Skeletal muscle satellite cell (primary cell): ENCODE results near the gene PAK1.

Experiments
- H3K27me3 ChIP-seq: 2 replicates; pipeline ENCODE4 v1.7.0; 2013; ENCODE audit warnings: low read length; ENCODE audit not compliant: control insufficient read depth, insufficient read depth
- H3K36me3 ChIP-seq: 2 replicates; pipeline ENCODE4 v1.7.0; 2013; ENCODE audit warnings: mild to moderate bottlenecking, control low read depth, low read length; ENCODE audit not compliant: insufficient read depth
- H3K4me1 ChIP-seq: 2 replicates; pipeline ENCODE4 v1.7.0; 2013; ENCODE audit warnings: low read length; ENCODE audit not compliant: control insufficient read depth, insufficient read depth
- H3K4me2 ChIP-seq: 2 replicates; pipeline ENCODE4 v1.7.0; 2013; ENCODE audit warnings: mild to moderate bottlenecking, low read length
- H3K4me3 ChIP-seq: 2 replicates; pipeline ENCODE4 v1.7.0; 2013; ENCODE audit warnings: low read length
- H3K9ac ChIP-seq: 2 replicates; pipeline ENCODE4 v1.7.0; 2013; ENCODE audit warnings: mild to moderate bottlenecking, low read depth, low read length, moderate library complexity
- H3K9me3 ChIP-seq: replicated peaks from 2 replicates; pipeline ENCODE4 v1.7.0; 2013; ENCODE audit warnings: mild to moderate bottlenecking, control low read depth, low read length

The PAK1 gene

DNA sequence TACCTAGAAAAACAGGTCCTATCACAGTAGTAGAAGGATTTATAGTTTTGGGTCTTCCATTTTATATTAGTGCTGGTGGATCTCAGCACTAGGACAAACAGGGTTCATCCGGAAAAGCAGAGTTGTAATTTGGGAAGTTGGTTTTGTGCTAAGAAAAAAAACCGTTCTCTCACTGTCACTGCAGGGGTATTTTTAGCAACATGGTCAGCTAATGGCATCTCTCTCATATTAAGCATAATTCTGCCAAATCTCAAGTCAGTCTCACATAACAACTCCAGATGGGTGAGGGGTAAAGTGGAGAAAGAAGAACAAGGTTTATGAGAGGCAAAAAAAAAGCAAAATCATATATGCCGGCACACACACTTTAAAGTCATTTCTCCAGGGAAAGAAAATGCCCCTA lies 120.8 kb downstream of the PAK1 start:
- Histone ChIP-seq H3K9ac (peak overlapping the region; percentile 16), H3K4me2 (no peak overlapping the region), H3K27me3 (no peaks in the 10 kb centered on the region), H3K9me3 (no peaks in the 10 kb centered on the region), H3K4me1 (peaks cover 17% of the 10 kb centered on the region), H3K4me3 (no peak overlapping the region), H3K36me3 (peaks cover 8% of the 10 kb centered on the region)

DNA sequence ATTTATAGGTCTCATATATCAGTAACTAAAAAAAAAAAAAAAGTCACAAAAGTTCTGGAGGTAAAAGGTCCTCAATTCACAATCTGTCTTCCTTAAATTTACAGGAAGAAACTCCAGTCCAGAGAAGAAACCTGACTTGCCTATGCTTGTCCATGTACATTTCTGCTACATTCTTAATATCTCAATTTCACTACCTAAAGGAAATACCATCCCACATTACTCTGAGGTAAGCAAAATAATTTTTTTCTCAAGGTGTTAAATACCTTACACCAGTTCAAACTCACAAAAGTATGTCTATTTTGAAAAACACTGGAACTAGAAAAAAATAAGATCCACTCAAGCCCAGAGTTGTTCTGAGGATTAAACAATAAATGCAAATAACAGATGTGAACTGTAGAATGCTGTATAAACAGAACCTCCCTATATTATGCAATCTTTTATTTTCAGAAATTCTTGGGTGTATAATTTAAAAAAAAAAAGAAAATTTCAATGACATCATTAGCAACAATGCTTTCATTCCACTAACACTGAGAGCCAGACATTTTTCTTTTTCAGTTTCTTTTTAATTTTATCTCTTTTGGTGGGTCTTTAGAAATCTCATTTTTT lies 122.5 kb downstream of the PAK1 start:
- Histone ChIP-seq H3K9me3 (no peaks in the 10 kb centered on the region), H3K9ac (no peak overlapping the region), H3K4me2 (peak overlapping the region; percentile 9), H3K27me3 (no peaks in the 10 kb centered on the region), H3K4me1 (peaks cover 26% of the 10 kb centered on the region), H3K36me3 (peaks cover 3% of the 10 kb centered on the region), H3K4me3 (no peak overlapping the region)

DNA sequence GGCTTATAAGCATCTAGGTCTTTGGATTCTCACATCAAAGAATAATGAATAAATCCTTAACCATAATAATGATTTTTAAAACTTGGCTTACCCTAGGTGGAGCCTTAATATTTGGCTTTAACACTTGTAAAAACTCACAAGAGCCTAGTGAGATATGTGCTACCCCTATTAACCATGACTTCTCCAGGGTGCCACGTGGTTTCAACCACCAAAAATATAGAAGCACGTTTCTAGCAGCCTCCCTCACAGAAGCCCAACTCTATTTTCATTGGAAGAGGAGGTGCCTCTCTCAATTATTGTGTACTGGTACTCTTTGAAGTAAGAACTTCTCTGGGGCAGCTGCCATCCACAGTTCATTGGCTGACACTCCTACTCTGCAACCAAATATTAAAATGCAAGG lies 125.9 kb downstream of the PAK1 start:
- H3K4me1 ChIP-seq, result peaks cover 38% of the 10 kb centered on the region
- no peak overlapping the region for H3K4me3 ChIP-seq
- no peak overlapping the region for H3K9ac ChIP-seq
- H3K4me2 ChIP-seq, result no peak overlapping the region
- peaks cover 3% of the 10 kb centered on the region for H3K36me3 ChIP-seq
- no peaks in the 10 kb centered on the region for H3K9me3 ChIP-seq
- H3K27me3 ChIP-seq, result no peaks in the 10 kb centered on the region

DNA sequence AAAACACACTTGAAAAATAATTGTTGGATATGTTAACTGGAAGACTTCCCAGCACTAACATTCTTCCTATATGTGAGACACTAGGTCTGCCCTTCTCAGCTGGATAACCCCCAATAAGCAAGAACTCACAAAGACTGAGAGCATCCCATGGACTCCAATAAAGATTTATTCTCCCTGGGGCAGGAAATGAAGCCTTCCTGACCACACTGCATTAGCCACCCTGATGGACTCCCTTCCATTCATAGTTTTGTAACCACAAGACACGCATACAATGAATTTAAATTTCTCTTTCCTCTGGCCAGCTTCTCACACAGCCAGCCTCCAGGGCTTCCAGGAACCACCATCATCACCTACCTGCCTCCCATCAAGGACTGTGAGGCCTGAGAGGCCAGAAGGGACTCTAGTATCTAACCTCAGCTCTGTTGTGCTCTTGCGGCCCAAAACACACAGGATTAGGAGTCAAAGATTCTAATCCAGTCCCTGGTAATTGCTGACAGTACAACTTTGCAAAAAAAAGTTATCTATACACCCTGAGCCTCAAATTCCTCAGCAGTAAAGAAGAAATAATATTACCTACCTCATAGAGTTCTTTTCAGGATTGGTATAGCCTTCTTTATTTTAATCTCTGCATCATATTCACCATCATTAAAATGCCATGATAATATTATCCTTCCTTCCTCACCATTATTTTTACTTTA lies 126.8 kb downstream of the PAK1 start:
- H3K4me2 ChIP-seq, result no peak overlapping the region
- no peaks in the 10 kb centered on the region for H3K9me3 ChIP-seq
- H3K9ac ChIP-seq, result peak overlapping the region; percentile 35
- H3K27me3 ChIP-seq, result no peaks in the 10 kb centered on the region
- peaks cover 38% of the 10 kb centered on the region for H3K4me1 ChIP-seq
- no peak overlapping the region for H3K4me3 ChIP-seq
- peaks cover 3% of the 10 kb centered on the region for H3K36me3 ChIP-seq

DNA sequence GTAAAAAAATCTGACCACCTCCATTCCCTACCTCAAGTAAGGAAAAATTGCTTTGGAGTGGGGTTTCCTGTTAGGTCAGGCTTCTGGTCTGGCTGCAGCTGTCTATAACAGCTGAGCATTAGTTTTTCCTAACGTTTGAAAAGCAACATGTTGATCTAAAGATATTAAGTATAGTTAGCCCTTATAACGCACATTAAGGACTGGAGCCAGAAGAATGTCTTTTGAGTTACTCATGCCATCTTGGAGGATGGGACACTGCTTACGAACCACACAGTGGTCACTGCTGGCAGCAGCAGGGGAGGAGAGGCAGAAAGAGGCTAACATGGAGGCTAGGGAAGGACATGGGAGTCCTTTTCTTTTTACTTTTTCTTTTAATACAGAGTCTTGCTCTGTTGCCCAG lies 128.3 kb downstream of the PAK1 start:
- Histone ChIP-seq H3K4me1 (peaks cover 28% of the 10 kb centered on the region), H3K27me3 (no peaks in the 10 kb centered on the region), H3K9ac (peak overlapping the region; percentile 35), H3K9me3 (no peaks in the 10 kb centered on the region), H3K4me3 (no peak overlapping the region), H3K4me2 (peak overlapping the region; percentile 7), H3K36me3 (peaks cover 12% of the 10 kb centered on the region)

DNA sequence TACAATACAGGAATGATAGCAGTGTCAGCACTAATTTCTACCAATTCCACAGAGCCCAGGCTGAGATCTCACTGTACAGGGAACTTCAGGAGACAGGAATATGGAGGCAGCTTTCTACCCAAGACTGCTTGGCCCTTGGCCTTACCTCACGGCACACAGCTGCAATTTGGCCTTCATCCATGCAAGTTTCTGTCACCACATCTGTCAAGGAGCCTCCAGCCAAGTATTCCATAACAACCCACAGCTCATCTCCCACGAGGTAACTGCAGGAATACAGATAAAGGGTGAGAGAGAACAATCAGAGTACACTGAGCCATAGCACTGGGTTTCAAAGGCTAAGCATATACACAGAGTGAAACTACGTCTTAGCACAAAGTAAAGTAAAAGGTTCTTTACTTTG lies 133.4 kb downstream of the PAK1 start:
- Histone ChIP-seq H3K27me3 (no peaks in the 10 kb centered on the region), H3K9me3 (no peaks in the 10 kb centered on the region), H3K4me2 (no peak overlapping the region), H3K4me1 (peaks cover 9% of the 10 kb centered on the region), H3K9ac (no peak overlapping the region), H3K36me3 (peaks cover 22% of the 10 kb centered on the region), H3K4me3 (no peak overlapping the region)

GRCh38 chr11:77332259-77332658 lies 141.6 kb downstream of the PAK1 start:
- Histone ChIP-seq H3K9me3 (no peaks in the 10 kb centered on the region), H3K4me3 (no peak overlapping the region), H3K9ac (no peak overlapping the region), H3K36me3 (peaks cover 17% of the 10 kb centered on the region), H3K4me2 (no peak overlapping the region), H3K27me3 (no peaks in the 10 kb centered on the region), H3K4me1 (no peaks in the 10 kb centered on the region)

DNA sequence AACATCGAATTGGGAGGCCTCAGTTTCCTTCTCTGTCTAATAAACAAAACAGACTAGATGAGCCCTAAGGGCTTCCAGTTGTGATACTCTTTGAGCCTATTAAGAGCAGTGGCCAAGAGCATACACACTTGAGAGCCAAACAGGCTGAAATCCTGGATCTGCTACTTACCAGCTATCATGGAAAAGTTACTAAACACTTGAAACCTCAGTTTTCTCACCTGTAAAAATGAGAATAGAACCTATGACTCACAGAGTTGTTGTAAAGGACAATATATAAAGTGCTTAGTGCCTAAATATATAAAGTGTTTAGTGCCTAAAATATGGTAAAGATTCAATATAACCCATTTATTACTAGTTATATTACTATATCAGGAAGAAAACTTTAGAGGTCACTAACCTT lies 148.7 kb downstream of the PAK1 start:
- Histone ChIP-seq H3K4me2 (no peak overlapping the region), H3K4me1 (peaks cover 15% of the 10 kb centered on the region), H3K27me3 (no peaks in the 10 kb centered on the region), H3K9me3 (no peaks in the 10 kb centered on the region), H3K4me3 (no peak overlapping the region), H3K9ac (no peak overlapping the region), H3K36me3 (no peaks in the 10 kb centered on the region)

DNA sequence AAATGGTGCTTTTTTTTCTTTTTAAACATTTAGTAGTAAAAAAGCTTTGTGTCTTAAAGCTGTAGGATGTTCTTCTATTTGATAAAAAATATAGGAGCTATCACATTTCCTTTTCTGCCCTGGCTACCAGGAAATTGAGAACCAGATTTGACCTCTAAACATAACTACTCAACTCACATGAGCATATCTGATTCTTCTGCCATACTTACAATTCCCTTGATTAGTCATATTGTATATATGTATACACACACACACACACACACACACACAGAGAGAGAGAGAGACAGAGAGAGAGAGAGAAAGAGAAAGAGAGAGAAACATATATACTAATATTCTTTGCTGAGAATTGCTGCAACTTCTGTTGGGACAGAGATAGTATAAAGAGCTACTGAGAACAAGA lies 149.4 kb downstream of the PAK1 start:
- Histone ChIP-seq H3K27me3 (no peaks in the 10 kb centered on the region), H3K9me3 (no peaks in the 10 kb centered on the region), H3K4me3 (no peak overlapping the region), H3K4me2 (no peak overlapping the region), H3K36me3 (no peaks in the 10 kb centered on the region), H3K9ac (no peak overlapping the region), H3K4me1 (peaks cover 15% of the 10 kb centered on the region)

GRCh38 chr11:77322926-77323590 lies 150.8 kb downstream of the PAK1 start:
- H3K4me1 ChIP-seq, result peaks cover 15% of the 10 kb centered on the region
- no peaks in the 10 kb centered on the region for H3K9me3 ChIP-seq
- peak overlapping the region; percentile 32 for H3K9ac ChIP-seq
- no peaks in the 10 kb centered on the region for H3K36me3 ChIP-seq
- H3K4me3 ChIP-seq, result no peak overlapping the region
- H3K4me2 ChIP-seq, result peak overlapping the region; percentile 12
- H3K27me3 ChIP-seq, result no peaks in the 10 kb centered on the region

DNA sequence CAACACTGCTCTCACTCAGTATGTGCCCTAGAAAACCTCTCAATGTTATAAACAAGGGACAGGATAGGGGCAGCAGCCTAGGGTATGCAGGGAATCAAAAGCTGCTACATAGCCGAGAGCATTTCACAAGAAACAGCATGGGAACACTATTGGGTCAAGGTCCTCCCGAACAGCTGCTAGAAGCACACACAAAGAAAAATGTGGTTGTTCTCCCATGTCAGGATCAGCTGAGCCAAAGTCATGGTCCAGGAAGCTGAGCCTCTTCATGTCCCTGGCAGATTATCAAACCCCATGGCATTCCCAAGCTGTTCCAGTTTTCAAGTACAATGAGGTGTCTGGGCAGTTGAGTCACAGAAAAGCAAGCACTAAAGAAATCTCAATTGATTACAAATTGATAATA lies 151.4 kb downstream of the PAK1 start:
- peaks cover 15% of the 10 kb centered on the region for H3K4me1 ChIP-seq
- H3K9ac ChIP-seq, result peak overlapping the region; percentile 32
- H3K27me3 ChIP-seq, result no peaks in the 10 kb centered on the region
- H3K4me3 ChIP-seq, result no peak overlapping the region
- peak overlapping the region; percentile 12 for H3K4me2 ChIP-seq
- H3K9me3 ChIP-seq, result no peaks in the 10 kb centered on the region
- no peaks in the 10 kb centered on the region for H3K36me3 ChIP-seq
